Skeletal muscle satellite cell (primary cell): ENCODE results near the gene MDN1.

ENCODE experiments used
- H3K27me3 ChIP-seq: 2 replicates; pipeline ENCODE4 v1.7.0; 2013; ENCODE audit warnings: low read length; ENCODE audit not compliant: control insufficient read depth, insufficient read depth
- H3K36me3 ChIP-seq: 2 replicates; pipeline ENCODE4 v1.7.0; 2013; ENCODE audit warnings: mild to moderate bottlenecking, control low read depth, low read length; ENCODE audit not compliant: insufficient read depth
- H3K4me1 ChIP-seq: 2 replicates; pipeline ENCODE4 v1.7.0; 2013; ENCODE audit warnings: low read length; ENCODE audit not compliant: control insufficient read depth, insufficient read depth
- H3K4me2 ChIP-seq: 2 replicates; pipeline ENCODE4 v1.7.0; 2013; ENCODE audit warnings: mild to moderate bottlenecking, low read length
- H3K4me3 ChIP-seq: 2 replicates; pipeline ENCODE4 v1.7.0; 2013; ENCODE audit warnings: low read length
- H3K9ac ChIP-seq: 2 replicates; pipeline ENCODE4 v1.7.0; 2013; ENCODE audit warnings: mild to moderate bottlenecking, low read depth, low read length, moderate library complexity
- H3K9me3 ChIP-seq: replicated peaks from 2 replicates; pipeline ENCODE4 v1.7.0; 2013; ENCODE audit warnings: mild to moderate bottlenecking, control low read depth, low read length

Gene MDN1

GRCh38 chr6:89613790-89614189 lies 205.8 kb downstream of the MDN1 start:
- Histone ChIP-seq H3K4me2 (no peak overlapping the region), H3K4me3 (no peak overlapping the region), H3K4me1 (no peaks in the 10 kb centered on the region), H3K9me3 (no peaks in the 10 kb centered on the region), H3K27me3 (no peaks in the 10 kb centered on the region), H3K36me3 (no peaks in the 10 kb centered on the region), H3K9ac (no peak overlapping the region)

GRCh38 chr6:89612121-89612520 lies 207.5 kb downstream of the MDN1 start:
- Histone ChIP-seq H3K36me3 (no peaks in the 10 kb centered on the region), H3K9ac (no peak overlapping the region), H3K9me3 (no peaks in the 10 kb centered on the region), H3K27me3 (no peaks in the 10 kb centered on the region), H3K4me2 (no peak overlapping the region), H3K4me1 (no peaks in the 10 kb centered on the region), H3K4me3 (no peak overlapping the region)

DNA sequence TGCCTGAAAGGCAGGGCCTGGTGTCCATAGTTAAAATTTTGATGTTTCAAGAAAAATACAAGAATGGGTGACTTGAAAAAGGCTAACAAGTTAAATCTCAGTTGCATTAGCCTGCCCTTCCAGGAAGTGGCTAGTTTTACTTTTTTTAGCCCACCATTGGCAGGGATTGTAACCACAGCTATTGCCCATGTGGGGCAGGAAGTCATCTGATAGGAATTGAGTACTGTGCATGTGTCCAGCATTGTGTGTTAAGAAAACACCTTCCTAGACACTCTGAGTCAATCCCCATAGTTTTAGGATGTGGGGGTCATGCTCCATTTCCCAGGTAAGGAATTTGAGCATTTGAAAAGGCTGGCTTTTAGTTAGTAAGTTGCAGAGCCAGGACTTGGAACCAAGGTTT lies 207.9 kb downstream of the MDN1 start:
- no peaks in the 10 kb centered on the region for H3K36me3 ChIP-seq
- no peak overlapping the region for H3K9ac ChIP-seq
- no peaks in the 10 kb centered on the region for H3K27me3 ChIP-seq
- H3K9me3 ChIP-seq, result no peaks in the 10 kb centered on the region
- no peaks in the 10 kb centered on the region for H3K4me1 ChIP-seq
- no peak overlapping the region for H3K4me2 ChIP-seq
- no peak overlapping the region for H3K4me3 ChIP-seq

DNA sequence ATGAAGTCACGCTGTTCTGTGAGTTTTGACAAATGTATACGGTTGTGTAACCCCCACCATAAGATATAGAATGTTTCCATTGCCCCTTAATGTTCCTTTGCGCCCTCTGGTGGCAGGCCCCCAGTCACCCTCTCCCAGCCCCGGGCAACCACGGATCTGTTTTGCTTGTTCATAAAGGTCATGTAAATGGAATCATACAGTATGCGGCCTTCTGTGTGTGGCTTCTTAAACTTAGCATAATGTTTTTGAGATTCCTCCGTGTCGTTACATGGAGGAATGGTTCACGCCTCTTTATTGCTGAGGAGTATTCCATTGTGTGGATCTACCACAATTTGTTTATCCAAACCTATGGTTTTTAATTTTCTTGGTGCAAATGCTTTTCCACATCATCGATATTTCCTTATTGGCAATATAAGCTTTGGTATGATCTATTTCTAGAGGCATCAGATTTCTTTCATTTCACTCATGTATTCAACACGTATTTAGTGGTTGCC lies 209.4 kb downstream of the MDN1 start:
- Histone ChIP-seq H3K9ac (no peak overlapping the region), H3K27me3 (no peaks in the 10 kb centered on the region), H3K9me3 (no peaks in the 10 kb centered on the region), H3K4me2 (no peak overlapping the region), H3K4me3 (no peak overlapping the region), H3K36me3 (no peaks in the 10 kb centered on the region), H3K4me1 (no peaks in the 10 kb centered on the region)

DNA sequence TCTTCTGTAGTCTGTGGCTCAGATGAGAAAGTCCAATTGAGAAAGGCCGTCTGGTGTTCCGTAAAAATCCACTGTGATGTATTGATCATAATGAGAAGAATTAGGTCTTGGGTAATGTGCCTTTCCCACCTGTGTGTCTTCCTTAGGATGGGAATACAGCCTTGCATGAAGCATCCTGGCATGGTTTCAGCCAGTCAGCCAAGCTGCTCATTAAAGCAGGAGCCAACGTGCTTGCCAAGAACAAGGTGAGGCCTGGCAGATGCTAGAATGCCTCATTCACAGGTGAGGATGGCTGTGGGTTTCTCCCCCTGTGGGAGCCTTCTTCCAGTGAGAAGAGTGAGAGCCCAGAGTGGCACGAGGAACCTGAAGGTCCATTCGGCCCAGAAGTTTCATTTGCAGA lies 213.7 kb downstream of the MDN1 start:
- H3K4me1 ChIP-seq, result no peaks in the 10 kb centered on the region
- H3K9me3 ChIP-seq, result no peaks in the 10 kb centered on the region
- H3K4me2 ChIP-seq, result no peak overlapping the region
- H3K4me3 ChIP-seq, result no peak overlapping the region
- no peaks in the 10 kb centered on the region for H3K36me3 ChIP-seq
- peaks cover 3% of the 10 kb centered on the region for H3K27me3 ChIP-seq
- H3K9ac ChIP-seq, result no peak overlapping the region

DNA sequence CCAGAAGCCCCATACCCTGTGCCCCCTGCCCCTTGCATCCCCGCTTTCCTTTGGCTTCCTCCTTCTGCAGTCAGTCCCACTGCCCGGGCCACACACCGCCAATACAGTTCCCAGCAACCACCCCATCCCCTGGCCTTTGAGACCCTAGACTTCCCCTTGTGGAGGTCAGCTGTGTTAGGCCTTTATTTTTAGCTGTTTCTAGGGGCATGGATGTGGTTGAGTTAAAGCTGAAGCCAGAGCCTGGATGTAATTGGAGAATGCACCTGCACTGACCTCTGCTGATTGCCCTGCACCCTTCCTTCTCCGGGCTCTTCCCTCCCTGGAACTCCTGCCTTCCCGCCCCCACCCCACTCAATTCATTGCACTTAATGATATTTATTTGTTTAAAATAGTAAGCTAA lies 214.9 kb downstream of the MDN1 start:
- no peaks in the 10 kb centered on the region for H3K9me3 ChIP-seq
- no peak overlapping the region for H3K4me2 ChIP-seq
- H3K27me3 ChIP-seq, result peaks cover 3% of the 10 kb centered on the region
- H3K9ac ChIP-seq, result no peak overlapping the region
- H3K4me1 ChIP-seq, result no peaks in the 10 kb centered on the region
- no peak overlapping the region for H3K4me3 ChIP-seq
- no peaks in the 10 kb centered on the region for H3K36me3 ChIP-seq

GRCh38 chr6:89602166-89602565 lies 217.4 kb downstream of the MDN1 start:
- no peak overlapping the region for H3K9ac ChIP-seq
- H3K36me3 ChIP-seq, result no peaks in the 10 kb centered on the region
- H3K4me3 ChIP-seq, result no peak overlapping the region
- H3K4me2 ChIP-seq, result no peak overlapping the region
- peaks cover 3% of the 10 kb centered on the region for H3K27me3 ChIP-seq
- H3K4me1 ChIP-seq, result no peaks in the 10 kb centered on the region
- no peaks in the 10 kb centered on the region for H3K9me3 ChIP-seq

- H3K4me2 ChIP-seq, result no peak overlapping the region
- H3K36me3 ChIP-seq, result no peaks in the 10 kb centered on the region
- no peaks in the 10 kb centered on the region for H3K4me1 ChIP-seq
- no peak overlapping the region for H3K4me3 ChIP-seq
- no peak overlapping the region for H3K9ac ChIP-seq
- no peaks in the 10 kb centered on the region for H3K9me3 ChIP-seq
- peaks cover 7% of the 10 kb centered on the region for H3K27me3 ChIP-seq
Measured at GRCh38 chr6:89599727-89600126, 219.9 kb downstream of the MDN1 start.

DNA sequence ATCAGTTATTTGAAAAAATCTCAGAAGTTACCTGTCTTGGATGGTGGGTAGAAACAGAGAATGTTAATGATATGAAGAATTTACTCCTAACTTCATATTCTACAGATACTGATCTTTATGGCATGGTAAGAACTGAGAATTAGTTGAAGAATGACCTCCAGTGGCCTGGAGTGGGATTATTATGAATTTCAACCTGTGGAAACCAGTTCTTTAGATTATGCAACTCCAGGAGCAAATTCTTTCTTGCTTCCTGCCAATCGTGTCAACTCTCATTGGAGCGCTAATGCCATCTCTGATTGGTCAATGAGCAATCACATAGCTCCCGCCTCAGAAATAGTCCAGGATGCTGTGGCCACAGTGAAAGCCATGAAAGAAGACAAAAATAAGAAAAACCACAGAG lies 221.6 kb downstream of the MDN1 start:
- Histone ChIP-seq H3K4me2 (no peak overlapping the region), H3K9ac (no peak overlapping the region), H3K4me1 (no peaks in the 10 kb centered on the region), H3K36me3 (no peaks in the 10 kb centered on the region), H3K9me3 (no peaks in the 10 kb centered on the region), H3K27me3 (peaks cover 10% of the 10 kb centered on the region), H3K4me3 (no peak overlapping the region)

- no peak overlapping the region for H3K4me2 ChIP-seq
- no peak overlapping the region for H3K4me3 ChIP-seq
- H3K36me3 ChIP-seq, result no peaks in the 10 kb centered on the region
- no peaks in the 10 kb centered on the region for H3K9me3 ChIP-seq
- no peaks in the 10 kb centered on the region for H3K4me1 ChIP-seq
- H3K9ac ChIP-seq, result no peak overlapping the region
- peaks cover 6% of the 10 kb centered on the region for H3K27me3 ChIP-seq
Measured at GRCh38 chr6:89597372-89597771, 222.2 kb downstream of the MDN1 start.

DNA sequence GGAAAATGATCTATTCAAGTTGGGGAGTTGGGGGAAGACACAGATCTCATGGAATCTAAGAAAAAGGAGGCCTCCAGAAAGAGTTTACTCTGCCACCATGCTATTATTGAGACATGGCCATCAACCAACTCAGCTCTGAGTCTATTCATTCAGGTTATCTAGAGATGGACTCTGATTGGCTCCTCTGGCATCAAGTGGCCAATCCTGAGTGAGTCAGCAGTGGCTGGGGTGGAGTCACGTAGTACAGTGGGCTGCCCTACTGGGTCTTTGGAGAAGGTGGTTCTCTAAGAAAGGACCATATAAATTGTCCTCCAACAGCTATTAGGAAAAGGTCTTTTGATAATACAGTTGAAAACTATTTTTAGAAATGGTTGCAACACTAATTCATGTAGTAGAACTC lies 223.1 kb downstream of the MDN1 start:
- Histone ChIP-seq H3K9ac (no peak overlapping the region), H3K27me3 (peaks cover 6% of the 10 kb centered on the region), H3K9me3 (no peaks in the 10 kb centered on the region), H3K4me3 (no peak overlapping the region), H3K4me1 (no peaks in the 10 kb centered on the region), H3K36me3 (no peaks in the 10 kb centered on the region), H3K4me2 (no peak overlapping the region)

DNA sequence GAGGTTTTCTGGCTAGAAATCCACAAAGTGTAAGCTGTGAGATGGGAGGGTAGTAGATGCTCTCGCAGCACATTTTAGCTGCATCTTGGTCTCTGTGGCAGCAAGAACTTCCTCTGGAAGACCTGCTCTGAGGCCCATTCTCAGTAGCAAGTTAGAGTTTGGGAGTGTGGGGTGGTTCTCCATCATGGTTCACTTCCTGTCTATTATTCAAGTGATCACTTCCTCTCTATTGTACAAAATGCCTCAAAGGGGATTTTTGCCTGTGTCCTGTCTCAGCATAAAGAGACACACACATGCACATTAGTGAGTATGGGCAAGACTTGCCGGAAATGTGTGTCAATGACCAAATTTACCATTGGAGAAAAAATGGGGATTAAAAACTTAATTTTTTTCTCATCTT lies 223.5 kb downstream of the MDN1 start:
- Histone ChIP-seq H3K9ac (no peak overlapping the region), H3K4me1 (no peaks in the 10 kb centered on the region), H3K27me3 (peaks cover 6% of the 10 kb centered on the region), H3K36me3 (no peaks in the 10 kb centered on the region), H3K4me2 (no peak overlapping the region), H3K4me3 (no peak overlapping the region), H3K9me3 (no peaks in the 10 kb centered on the region)
